A549 (cell line): ENCODE measurements around the gene ABHD6.

Experiments used
- BHLHE40 ChIP-seq: IDR thresholded peaks from 2 replicates; pipeline ENCODE4 v1.6.1; 2012; ENCODE audit warnings: low read depth, low read length, inconsistent platforms
- CEBPB ChIP-seq, 2 experiments: fragments of >200 bp in 1 of 2; sonication (Bioruptor Twin) in 1 of 2; formaldehyde crosslinking in 1 of 2; IDR thresholded peaks; 2 replicates each; pipeline ENCODE4 v1.6.1; 2012 to 2016
- CTCF ChIP-seq: fragments of >200 bp; sonication (Bioruptor Twin); formaldehyde crosslinking; IDR thresholded peaks from 3 replicates; pipeline ENCODE4 v1.5.1; 2016
- JUNB ChIP-seq: fragments of >200 bp; sonication (Bioruptor Twin); formaldehyde crosslinking; IDR thresholded peaks from 2 replicates; pipeline ENCODE4 v1.6.1; 2016
- MAX ChIP-seq: IDR thresholded peaks from 2 replicates; pipeline ENCODE4 v1.6.1; 2012
- PBX3 ChIP-seq: IDR thresholded peaks from 2 replicates; pipeline ENCODE4 v1.6.1; 2012
- POLR2A ChIP-seq: IDR thresholded peaks from 2 replicates; pipeline ENCODE4 v1.6.1; 2012; ENCODE audit warnings: mild to moderate bottlenecking, low read length
- POLR2AphosphoS2 ChIP-seq: conservative IDR thresholded peaks from 2 replicates; pipeline ENCODE4 v1.6.1; 2012; ENCODE audit warnings: low read length, improper control_type of control experiment, inconsistent platforms
- RAD21 ChIP-seq, 2 experiments: fragments of >200 bp in 1 of 2; sonication (Bioruptor Twin) in 1 of 2; formaldehyde crosslinking in 1 of 2; IDR thresholded peaks in 1 of 2; conservative IDR thresholded peaks in 1 of 2; 2 replicates in 1 of 2; 3 replicates in 1 of 2; pipeline ENCODE4 v1.6.1; 2012 to 2018; ENCODE audit warnings: inconsistent platforms in 1 of 2
- USF2 ChIP-seq: fragments of 450-650 bp; IDR thresholded peaks from 2 replicates; pipeline ENCODE4 v1.6.1; 2014; ENCODE audit warnings: antibody characterized with exemption
- ZFP36 ChIP-seq: fragments of 450-650 bp; IDR thresholded peaks from 2 replicates; pipeline ENCODE4 v1.6.1; 2014; ENCODE audit warnings: borderline replicate concordance; ENCODE audit not compliant: partially characterized antibody
- TF ChIP-seq, protein P1 (sequence below): fragments of 150-350 bp; IDR thresholded peaks from 2 replicates; pipeline ENCODE4 v1.6.1; 2014; ENCODE audit warnings: low read depth, mild to moderate bottlenecking, low read length

DNA sequence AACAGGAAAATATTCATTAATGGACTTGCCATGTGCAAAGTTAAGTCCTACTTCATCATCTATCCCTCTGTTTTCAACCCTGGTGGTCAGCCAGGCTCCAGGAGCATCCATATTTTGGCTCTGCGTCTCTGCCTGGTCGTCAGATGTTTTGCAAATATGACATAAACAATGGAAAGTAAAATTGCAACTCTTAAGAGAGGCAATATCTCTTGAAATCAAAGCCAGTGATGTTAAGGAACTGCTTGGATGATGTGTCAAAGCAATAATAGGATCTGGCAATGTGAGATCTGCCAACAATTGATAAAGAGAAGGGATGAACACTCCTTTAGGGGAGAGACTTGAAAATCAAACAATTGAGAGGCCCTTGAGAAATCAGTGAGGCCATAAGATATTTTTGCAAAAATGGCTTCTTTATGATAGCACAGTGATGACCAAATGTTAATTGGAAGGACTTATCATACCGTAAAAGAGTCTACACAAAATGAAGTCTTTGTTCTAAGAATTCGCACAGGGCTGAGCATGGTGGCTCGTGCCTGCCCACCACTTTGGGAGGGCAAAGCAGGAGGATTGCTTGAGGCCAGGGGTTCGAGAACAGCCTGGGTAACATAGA, 6.5 kb downstream of the ABHD6 start:
- TF ChIP-seq POLR2A (no peak), ZFP36 (no peak), CTCF (no peak), BHLHE40 (no peak), CEBPB (IDR thresholded peaks at IDR 0.05) (no peak), POLR2AphosphoS2 (no peak), USF2 (no peak), MAX (no peak), PBX3 (no peak), RAD21 (conservative IDR thresholded peaks at IDR 0.05 in 1 of 2, IDR thresholded peaks at IDR 0.05 in 1 of 2) (no peak), JUNB (no peak)
- TF ChIP-seq, protein P1, sequence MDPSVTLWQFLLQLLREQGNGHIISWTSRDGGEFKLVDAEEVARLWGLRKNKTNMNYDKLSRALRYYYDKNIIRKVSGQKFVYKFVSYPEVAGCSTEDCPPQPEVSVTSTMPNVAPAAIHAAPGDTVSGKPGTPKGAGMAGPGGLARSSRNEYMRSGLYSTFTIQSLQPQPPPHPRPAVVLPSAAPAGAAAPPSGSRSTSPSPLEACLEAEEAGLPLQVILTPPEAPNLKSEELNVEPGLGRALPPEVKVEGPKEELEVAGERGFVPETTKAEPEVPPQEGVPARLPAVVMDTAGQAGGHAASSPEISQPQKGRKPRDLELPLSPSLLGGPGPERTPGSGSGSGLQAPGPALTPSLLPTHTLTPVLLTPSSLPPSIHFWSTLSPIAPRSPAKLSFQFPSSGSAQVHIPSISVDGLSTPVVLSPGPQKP, result no peak
